ENCODE results near the gene PPTC7. TPM values are rescaled to one million over a fixed set of nuclear protein-coding genes. Genes with fewer than 3 reads are reported as not detected.

Gene PPTC7
- total and polyA plus RNA-seq, 2 of the 13 experiments (the other 11 are each of a cell fraction or from before 2014, with no cell fraction given), result 4.8 to 12.3 TPM

- TF ChIP-seq, protein P1, sequence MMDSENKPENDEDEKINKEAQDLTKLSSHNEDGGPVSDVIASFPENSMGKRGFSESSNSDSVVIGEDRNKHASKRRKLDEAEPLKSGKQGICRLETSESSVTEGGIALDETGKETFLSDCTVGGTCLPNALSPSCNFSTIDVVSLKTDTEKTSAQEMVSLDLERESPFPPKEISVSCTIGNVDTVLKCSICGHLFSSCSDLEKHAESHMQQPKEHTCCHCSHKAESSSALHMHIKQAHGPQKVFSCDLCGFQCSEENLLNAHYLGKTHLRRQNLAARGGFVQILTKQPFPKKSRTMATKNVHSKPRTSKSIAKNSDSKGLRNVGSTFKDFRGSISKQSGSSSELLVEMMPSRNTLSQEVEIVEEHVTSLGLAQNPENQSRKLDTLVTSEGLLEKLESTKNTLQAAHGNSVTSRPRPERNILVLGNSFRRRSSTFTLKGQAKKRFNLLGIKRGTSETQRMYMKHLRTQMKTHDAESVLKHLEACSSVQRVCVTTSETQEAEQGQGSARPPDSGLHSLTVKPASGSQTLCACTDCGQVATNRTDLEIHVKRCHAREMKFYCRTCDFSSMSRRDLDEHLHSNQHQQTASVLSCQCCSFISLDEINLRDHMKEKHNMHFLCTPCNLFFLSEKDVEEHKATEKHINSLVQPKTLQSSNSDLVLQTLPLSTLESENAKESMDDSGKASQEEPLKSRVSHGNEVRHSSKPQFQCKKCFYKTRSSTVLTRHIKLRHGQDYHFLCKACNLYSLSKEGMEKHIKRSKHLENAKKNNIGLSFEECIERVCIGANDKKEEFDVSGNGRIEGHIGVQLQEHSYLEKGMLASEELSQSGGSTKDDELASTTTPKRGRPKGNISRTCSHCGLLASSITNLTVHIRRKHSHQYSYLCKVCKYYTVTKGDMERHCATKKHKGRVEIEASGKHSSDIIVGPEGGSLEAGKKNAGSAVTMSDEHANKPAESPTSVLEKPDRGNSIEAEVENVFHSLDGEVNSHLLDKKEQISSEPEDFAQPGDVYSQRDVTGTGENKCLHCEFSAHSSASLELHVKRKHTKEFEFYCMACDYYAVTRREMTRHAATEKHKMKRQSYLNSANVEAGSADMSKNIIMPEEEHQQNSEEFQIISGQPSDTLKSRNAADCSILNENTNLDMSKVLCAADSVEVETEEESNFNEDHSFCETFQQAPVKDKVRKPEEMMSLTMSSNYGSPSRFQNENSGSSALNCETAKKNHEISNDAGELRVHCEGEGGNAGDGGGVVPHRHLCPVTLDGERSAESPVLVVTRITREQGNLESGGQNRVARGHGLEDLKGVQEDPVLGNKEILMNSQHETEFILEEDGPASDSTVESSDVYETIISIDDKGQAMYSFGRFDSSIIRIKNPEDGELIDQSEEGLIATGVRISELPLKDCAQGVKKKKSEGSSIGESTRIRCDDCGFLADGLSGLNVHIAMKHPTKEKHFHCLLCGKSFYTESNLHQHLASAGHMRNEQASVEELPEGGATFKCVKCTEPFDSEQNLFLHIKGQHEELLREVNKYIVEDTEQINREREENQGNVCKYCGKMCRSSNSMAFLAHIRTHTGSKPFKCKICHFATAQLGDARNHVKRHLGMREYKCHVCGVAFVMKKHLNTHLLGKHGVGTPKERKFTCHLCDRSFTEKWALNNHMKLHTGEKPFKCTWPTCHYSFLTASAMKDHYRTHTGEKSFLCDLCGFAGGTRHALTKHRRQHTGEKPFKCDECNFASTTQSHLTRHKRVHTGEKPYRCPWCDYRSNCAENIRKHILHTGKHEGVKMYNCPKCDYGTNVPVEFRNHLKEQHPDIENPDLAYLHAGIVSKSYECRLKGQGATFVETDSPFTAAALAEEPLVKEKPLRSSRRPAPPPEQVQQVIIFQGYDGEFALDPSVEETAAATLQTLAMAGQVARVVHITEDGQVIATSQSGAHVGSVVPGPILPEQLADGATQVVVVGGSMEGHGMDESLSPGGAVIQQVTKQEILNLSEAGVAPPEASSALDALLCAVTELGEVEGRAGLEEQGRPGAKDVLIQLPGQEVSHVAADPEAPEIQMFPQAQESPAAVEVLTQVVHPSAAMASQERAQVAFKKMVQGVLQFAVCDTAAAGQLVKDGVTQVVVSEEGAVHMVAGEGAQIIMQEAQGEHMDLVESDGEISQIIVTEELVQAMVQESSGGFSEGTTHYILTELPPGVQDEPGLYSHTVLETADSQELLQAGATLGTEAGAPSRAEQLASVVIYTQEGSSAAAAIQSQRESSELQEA (CRISPR knock-in tag; IDR thresholded peaks at IDR 0.05; ENCODE audit: not compliant biosample characterization), result peak; percentile 73
- TF ChIP-seq, protein P2, sequence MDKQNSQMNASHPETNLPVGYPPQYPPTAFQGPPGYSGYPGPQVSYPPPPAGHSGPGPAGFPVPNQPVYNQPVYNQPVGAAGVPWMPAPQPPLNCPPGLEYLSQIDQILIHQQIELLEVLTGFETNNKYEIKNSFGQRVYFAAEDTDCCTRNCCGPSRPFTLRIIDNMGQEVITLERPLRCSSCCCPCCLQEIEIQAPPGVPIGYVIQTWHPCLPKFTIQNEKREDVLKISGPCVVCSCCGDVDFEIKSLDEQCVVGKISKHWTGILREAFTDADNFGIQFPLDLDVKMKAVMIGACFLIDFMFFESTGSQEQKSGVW (CRISPR knock-in tag; IDR thresholded peaks at IDR 0.05; ENCODE audit: borderline replicate concordance), result no peak
- no peak for TF ChIP-seq MTF2 (CRISPR knock-in tag; IDR thresholded peaks at IDR 0.05; ENCODE audit: borderline replicate concordance)
- TF ChIP-seq, protein P3, sequence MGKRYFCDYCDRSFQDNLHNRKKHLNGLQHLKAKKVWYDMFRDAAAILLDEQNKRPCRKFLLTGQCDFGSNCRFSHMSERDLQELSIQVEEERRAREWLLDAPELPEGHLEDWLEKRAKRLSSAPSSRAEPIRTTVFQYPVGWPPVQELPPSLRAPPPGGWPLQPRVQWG (CRISPR knock-in tag; IDR thresholded peaks at IDR 0.05; ENCODE audit: borderline replicate concordance, low read depth), result no peak
- peak; percentile 51; the same call in 1 of the 2 replicates for TF ChIP-seq KMT2A (CRISPR knock-in tag; IDR thresholded peaks at IDR 0.05)
- TF ChIP-seq PBX3 (CRISPR knock-in tag; IDR thresholded peaks at IDR 0.05; ENCODE audit: borderline replicate concordance), result no peak
- TF ChIP-seq KDM5A (IDR thresholded peaks at IDR 0.05; ENCODE audit: borderline replicate concordance, low read length), result no peak
- TF ChIP-seq RORA (CRISPR knock-in tag; IDR thresholded peaks at IDR 0.05), result no peak
- 0 out of 2 replicates have a peak, but pooled peaks have one; percentile 47 for TF ChIP-seq ZNF775 (CRISPR knock-in tag; IDR thresholded peaks at IDR 0.05; ENCODE audit: borderline replicate concordance)
- no peak for TF ChIP-seq NFIB (CRISPR knock-in tag; IDR thresholded peaks at IDR 0.05; ENCODE audit: borderline replicate concordance)
- peak; percentile 50; the same call in 1 of the 2 replicates for TF ChIP-seq ZFP37 (CRISPR knock-in tag; IDR thresholded peaks at IDR 0.05; ENCODE audit: borderline replicate concordance)
- no peak for TF ChIP-seq TAF15 (IDR thresholded peaks at IDR 0.05; ENCODE audit: low read depth, low read length, poor library complexity, severe bottlenecking)
- TF ChIP-seq ZNF790 (CRISPR knock-in tag; IDR thresholded peaks at IDR 0.05; ENCODE audit: borderline replicate concordance), result peak; percentile 72; the same call in 1 of the 2 replicates
- no peak for TF ChIP-seq NFE2L2 (IDR thresholded peaks at IDR 0.05; ENCODE audit: low read length)
- TF ChIP-seq BHLHE40 (IDR thresholded peaks at IDR 0.05; ENCODE audit: low read length), result no peak
Observed at GRCh38 chr12:110613771-110614684, 30.9 kb upstream of the PPTC7 start, which contains the start of gene TCTN1 (continued).
